Stimulated activated CD8-positive, alpha-beta memory T cell treated with anti-CD3 and anti-CD28 coated beads, Interleukin-2, amount 100 ng/mL, for 48 hours (primary cell): Measurements from ENCODE around the gene INSRR.

Source experiments
- DNase-seq, 2 donors: peaks; one replicate each; pipeline ENCODE4 v3.0.0-alpha.2; 2020; ENCODE audit warnings: low read depth in 2 of 2

INSRR gene

GRCh38 chr1:156894001-156894400 lies 35.1 kb upstream of the INSRR start:
- DNase-seq, result no peak

GRCh38 chr1:156893048-156893953 lies 34.4 kb upstream of the INSRR start, which contains the start of gene PEAR1:
TSS of gene PEAR1 (plus strand) at chr1:156893718. CDS start at chr1:156903927, 10,209 bp downstream.
- DNase-seq, result no peak

- DNase-seq, result peak; percentile 90 to 91
These were observed 33.5 kb upstream of the INSRR start for GRCh38 chr1:156892190-156893047.

- peak; percentile 39 to 54 for DNase-seq
These were observed 31.1 kb upstream of the INSRR start for GRCh38 chr1:156889802-156890580.

- DNase-seq, result no peak
These were observed 28.8 kb upstream of the INSRR start for GRCh38 chr1:156887734-156888133.

GRCh38 chr1:156887317-156887716 lies 28.4 kb upstream of the INSRR start:
- no peak for DNase-seq

- DNase-seq, result no peak
These were observed 27.8 kb upstream of the INSRR start for GRCh38 chr1:156886583-156887281.

GRCh38 chr1:156885880-156886355 lies 27.0 kb upstream of the INSRR start:
- DNase-seq, result no peak

GRCh38 chr1:156885314-156885713 lies 26.4 kb upstream of the INSRR start:
- DNase-seq, result no peak

- DNase-seq, result no peak
These were observed 25.8 kb upstream of the INSRR start for GRCh38 chr1:156884560-156885184.

GRCh38 chr1:156883919-156884318 lies 25.0 kb upstream of the INSRR start:
- no peak for DNase-seq

GRCh38 chr1:156882543-156882942 lies 23.6 kb upstream of the INSRR start:
- no peak for DNase-seq

- no peak for DNase-seq
These were observed 22.7 kb upstream of the INSRR start for GRCh38 chr1:156881663-156882062.

GRCh38 chr1:156881101-156881500 lies 22.2 kb upstream of the INSRR start:
- no peak for DNase-seq

GRCh38 chr1:156880473-156880872 lies 21.6 kb upstream of the INSRR start:
- no peak for DNase-seq

GRCh38 chr1:156879876-156880275 lies 21.0 kb upstream of the INSRR start:
- no peak for DNase-seq

- DNase-seq, result no peak
These were observed 18.7 kb upstream of the INSRR start for GRCh38 chr1:156877433-156878170.

- DNase-seq, result no peak
These were observed 17.4 kb upstream of the INSRR start for GRCh38 chr1:156876281-156876680.

GRCh38 chr1:156875341-156875615 lies 16.4 kb upstream of the INSRR start:
- no peak for DNase-seq
